ENCODE results near the gene ETV3L.
"Not testable (repeated sequence)": the region's sequence is repeated elsewhere in the genome, so short reads cannot be mapped to it uniquely, and the experiment has no call there.

The ETV3L gene

GRCh38 chr1:157055729-157056128, 43.9 kb downstream of the ETV3L start:
- not testable (repeated sequence) for H3K9ac ChIP-seq (ENCODE audit: low read length); H3K27me3 ChIP-seq (ENCODE audit: control insufficient read depth in 1 of 2, insufficient read depth in 2 of 2, low read length in 2 of 2); H3K4me1 ChIP-seq (ENCODE audit: insufficient read depth, low read length); H3K36me3 ChIP-seq (ENCODE audit: insufficient read depth, low read length); H3K27ac ChIP-seq (ENCODE audit: low read depth, low read length); H3K9me3 ChIP-seq (ENCODE audit: low read length); H3K4me3 ChIP-seq (ENCODE audit: low read depth in 1 of 2, low read length in 2 of 2)

DNA sequence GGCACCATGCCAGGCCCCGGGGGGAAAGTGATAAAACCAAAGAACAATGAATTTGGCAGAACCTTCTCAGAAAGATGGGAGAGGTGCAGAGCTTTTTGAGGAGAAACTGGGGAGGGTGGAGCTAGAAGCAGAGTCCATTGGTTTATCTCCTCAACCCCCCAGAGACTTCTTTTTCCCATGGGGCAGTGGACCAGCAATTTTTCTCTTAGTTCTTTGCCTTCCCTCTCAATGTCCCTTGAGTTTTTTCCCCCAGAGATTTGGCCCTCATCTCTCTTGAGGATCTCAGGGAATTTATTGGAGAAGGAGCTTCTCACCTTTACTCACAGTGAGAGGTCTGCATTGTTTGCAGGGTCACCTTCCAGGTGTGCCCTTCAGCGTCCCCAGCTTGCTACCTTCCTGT, 48.8 kb downstream of the ETV3L start:
- Histone ChIP-seq H3K4me3 (ENCODE audit: low read depth in 1 of 2, low read length in 2 of 2) (no peak overlapping the region), H3K9ac (ENCODE audit: low read length) (no peak overlapping the region), H3K9me3 (ENCODE audit: low read length) (no peaks in the 10 kb centered on the region), H3K36me3 (ENCODE audit: insufficient read depth, low read length) (no peaks in the 10 kb centered on the region), H3K27me3 (ENCODE audit: control insufficient read depth in 1 of 2, insufficient read depth in 2 of 2, low read length in 2 of 2) (no peaks in the 10 kb centered on the region), H3K27ac (ENCODE audit: low read depth, low read length) (no peak overlapping the region), H3K4me1 (ENCODE audit: insufficient read depth, low read length) (no peaks in the 10 kb centered on the region)

- H3K9ac ChIP-seq (ENCODE audit: low read length) = no peak overlapping the region
- H3K9me3 ChIP-seq (ENCODE audit: low read length) = no peaks in the 10 kb centered on the region
- peaks cover 30% of the 10 kb centered on the region for H3K4me1 ChIP-seq (ENCODE audit: insufficient read depth, low read length)
- H3K27me3 ChIP-seq (ENCODE audit: control insufficient read depth in 1 of 2, insufficient read depth in 2 of 2, low read length in 2 of 2) = no peaks in the 10 kb centered on the region
- no peaks in the 10 kb centered on the region for H3K36me3 ChIP-seq (ENCODE audit: insufficient read depth, low read length)
- no peak overlapping the region for H3K27ac ChIP-seq (ENCODE audit: low read depth, low read length)
- no peak overlapping the region for H3K4me3 ChIP-seq (ENCODE audit: low read depth in 1 of 2, low read length in 2 of 2)
Observed at GRCh38 chr1:157047062-157047410, 52.6 kb downstream of the ETV3L start.

DNA sequence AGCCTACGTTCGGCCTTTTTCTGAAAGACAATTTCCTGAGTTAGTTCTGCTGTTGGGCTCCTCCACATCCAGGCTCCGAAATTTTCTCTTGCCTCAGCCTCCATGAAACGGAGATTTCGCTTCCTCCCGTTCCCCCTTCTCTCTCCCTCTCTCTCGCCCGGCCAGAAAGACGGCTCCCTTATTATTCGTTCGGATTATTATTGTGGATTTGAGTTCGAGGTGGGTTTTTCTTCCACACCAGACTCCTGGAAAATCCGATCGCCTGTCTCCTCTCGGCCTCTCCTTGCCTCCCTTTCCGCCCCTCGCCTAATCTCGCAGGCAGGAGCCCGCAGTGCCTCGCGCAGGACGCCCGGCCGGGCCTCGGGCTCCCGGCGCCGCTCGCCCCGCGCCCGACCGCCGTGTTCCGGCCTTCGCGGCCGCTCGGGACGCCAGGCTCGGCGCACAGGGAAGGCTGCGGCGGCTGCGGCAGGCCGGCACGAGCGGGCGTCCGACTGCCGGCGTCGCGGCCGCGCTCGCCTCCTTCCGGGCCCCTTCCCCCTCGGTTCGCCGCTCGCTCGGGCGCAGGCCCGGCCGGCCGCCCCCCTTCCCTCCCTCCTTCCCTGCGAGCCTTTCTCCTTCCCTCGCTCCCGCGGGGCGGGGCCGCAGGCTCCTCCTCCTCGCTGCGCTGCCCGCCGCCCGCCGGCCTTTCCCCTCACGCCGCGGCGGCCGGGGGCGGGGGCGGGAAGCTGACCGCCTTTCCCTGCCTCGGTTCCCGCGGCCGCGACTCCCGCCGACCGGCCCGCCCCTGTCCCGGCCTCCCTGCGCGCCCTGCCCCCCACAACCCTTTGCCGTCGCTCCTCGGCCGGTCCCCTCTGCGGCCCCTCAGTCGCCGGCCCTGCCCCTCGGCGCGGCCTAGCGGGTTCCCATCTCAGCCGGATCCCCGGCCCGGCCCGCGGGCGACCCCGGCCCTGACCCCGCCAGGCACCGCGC, 54.1 kb downstream of the ETV3L start, which contains the start of gene ARHGEF11:
Gene ARHGEF11 (minus strand): TSS at position 493 of the 969 bp plus-strand sequence. CDS start 1,412 bp downstream, outside the sequence.
- Histone ChIP-seq H3K36me3 (ENCODE audit: insufficient read depth, low read length) (no peaks in the 10 kb centered on the region), H3K27me3 (ENCODE audit: control insufficient read depth in 1 of 2, insufficient read depth in 2 of 2, low read length in 2 of 2) (no peaks in the 10 kb centered on the region), H3K9ac (ENCODE audit: low read length) (peak within 1 kb of the TSS; percentile 80), H3K27ac (ENCODE audit: low read depth, low read length) (peak within 1 kb of the TSS; percentile 92), H3K9me3 (ENCODE audit: low read length) (no peaks in the 10 kb centered on the region), H3K4me1 (ENCODE audit: insufficient read depth, low read length) (peaks cover 32% of the 10 kb centered on the region), H3K4me3 (ENCODE audit: low read depth in 1 of 2, low read length in 2 of 2) (peak within 1 kb of the TSS; percentile 80 to 81)

GRCh38 chr1:157044326-157044725, 55.3 kb downstream of the ETV3L start:
- peaks cover 32% of the 10 kb centered on the region for H3K4me1 ChIP-seq (ENCODE audit: insufficient read depth, low read length)
- H3K4me3 ChIP-seq (ENCODE audit: low read depth in 1 of 2, low read length in 2 of 2) = peak overlapping the region; percentile 80 to 81
- peak overlapping the region; percentile 80 for H3K9ac ChIP-seq (ENCODE audit: low read length)
- no peaks in the 10 kb centered on the region for H3K27me3 ChIP-seq (ENCODE audit: control insufficient read depth in 1 of 2, insufficient read depth in 2 of 2, low read length in 2 of 2)
- H3K27ac ChIP-seq (ENCODE audit: low read depth, low read length) = no peak overlapping the region
- no peaks in the 10 kb centered on the region for H3K36me3 ChIP-seq (ENCODE audit: insufficient read depth, low read length)
- no peaks in the 10 kb centered on the region for H3K9me3 ChIP-seq (ENCODE audit: low read length)

DNA sequence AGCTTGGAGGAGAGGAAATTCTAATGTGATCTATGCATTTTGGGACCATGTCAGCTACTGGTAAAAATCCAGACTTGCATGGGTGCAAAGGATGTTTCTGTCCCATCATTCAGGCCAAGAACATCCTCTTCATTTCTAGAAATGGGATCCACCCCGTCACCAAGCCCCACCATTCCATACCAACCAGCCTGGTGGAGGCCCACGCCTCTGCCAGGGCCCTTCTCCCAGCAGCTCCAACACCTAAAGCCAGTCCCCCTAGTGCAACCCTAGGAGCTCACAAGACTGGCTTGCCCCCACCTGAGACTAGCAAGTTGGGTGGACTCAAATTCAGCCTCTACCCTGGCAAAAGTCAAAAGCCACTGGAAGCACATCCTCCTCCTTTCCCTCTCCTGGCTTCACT, 55.9 kb downstream of the ETV3L start:
- H3K36me3 ChIP-seq (ENCODE audit: insufficient read depth, low read length) = no peaks in the 10 kb centered on the region
- no peak overlapping the region for H3K9ac ChIP-seq (ENCODE audit: low read length)
- H3K4me1 ChIP-seq (ENCODE audit: insufficient read depth, low read length) = peaks cover 32% of the 10 kb centered on the region
- peak overlapping the region in 1 of 2 donors; percentile 80 for H3K4me3 ChIP-seq (ENCODE audit: low read depth in 1 of 2, low read length in 2 of 2)
- no peaks in the 10 kb centered on the region for H3K27me3 ChIP-seq (ENCODE audit: control insufficient read depth in 1 of 2, insufficient read depth in 2 of 2, low read length in 2 of 2)
- no peak overlapping the region for H3K27ac ChIP-seq (ENCODE audit: low read depth, low read length)
- H3K9me3 ChIP-seq (ENCODE audit: low read length) = no peaks in the 10 kb centered on the region

GRCh38 chr1:157042846-157043245, 56.8 kb downstream of the ETV3L start:
- H3K4me3 ChIP-seq (ENCODE audit: low read depth in 1 of 2, low read length in 2 of 2) = peak overlapping the region in 1 of 2 donors; percentile 80
- peaks cover 32% of the 10 kb centered on the region for H3K4me1 ChIP-seq (ENCODE audit: insufficient read depth, low read length)
- no peak overlapping the region for H3K27ac ChIP-seq (ENCODE audit: low read depth, low read length)
- no peaks in the 10 kb centered on the region for H3K36me3 ChIP-seq (ENCODE audit: insufficient read depth, low read length)
- H3K27me3 ChIP-seq (ENCODE audit: control insufficient read depth in 1 of 2, insufficient read depth in 2 of 2, low read length in 2 of 2) = no peaks in the 10 kb centered on the region
- H3K9me3 ChIP-seq (ENCODE audit: low read length) = no peaks in the 10 kb centered on the region
- no peak overlapping the region for H3K9ac ChIP-seq (ENCODE audit: low read length)
